ENCODE measurements around the gene FBN1. TPM values are rescaled to one million over a fixed set of nuclear protein-coding genes. Genes with fewer than 3 reads are reported as not detected.

Gene FBN1
- total RNA-seq, 1 donor from 2014 or later: 164 TPM

DNA sequence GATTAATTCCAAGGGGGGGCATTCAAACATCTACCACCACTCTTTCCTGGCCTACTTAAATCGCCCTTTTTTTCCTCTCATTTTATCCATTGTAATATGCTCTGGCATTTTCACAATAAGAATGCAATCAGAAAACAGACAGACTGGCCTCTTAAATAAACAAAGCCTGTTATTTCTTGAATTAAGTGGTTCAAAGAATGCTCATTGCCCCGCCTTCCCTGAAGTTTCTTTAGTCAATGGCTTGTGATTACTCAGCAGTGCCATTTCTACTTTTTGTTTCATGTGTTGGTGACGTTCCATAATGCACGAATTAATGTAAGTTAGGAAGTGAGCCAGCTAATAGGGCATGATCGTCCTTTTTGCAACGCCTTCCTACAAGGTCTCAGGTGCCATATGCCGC is 68.0 kb downstream of the FBN1 start:
- TF ChIP-seq, protein P1, sequence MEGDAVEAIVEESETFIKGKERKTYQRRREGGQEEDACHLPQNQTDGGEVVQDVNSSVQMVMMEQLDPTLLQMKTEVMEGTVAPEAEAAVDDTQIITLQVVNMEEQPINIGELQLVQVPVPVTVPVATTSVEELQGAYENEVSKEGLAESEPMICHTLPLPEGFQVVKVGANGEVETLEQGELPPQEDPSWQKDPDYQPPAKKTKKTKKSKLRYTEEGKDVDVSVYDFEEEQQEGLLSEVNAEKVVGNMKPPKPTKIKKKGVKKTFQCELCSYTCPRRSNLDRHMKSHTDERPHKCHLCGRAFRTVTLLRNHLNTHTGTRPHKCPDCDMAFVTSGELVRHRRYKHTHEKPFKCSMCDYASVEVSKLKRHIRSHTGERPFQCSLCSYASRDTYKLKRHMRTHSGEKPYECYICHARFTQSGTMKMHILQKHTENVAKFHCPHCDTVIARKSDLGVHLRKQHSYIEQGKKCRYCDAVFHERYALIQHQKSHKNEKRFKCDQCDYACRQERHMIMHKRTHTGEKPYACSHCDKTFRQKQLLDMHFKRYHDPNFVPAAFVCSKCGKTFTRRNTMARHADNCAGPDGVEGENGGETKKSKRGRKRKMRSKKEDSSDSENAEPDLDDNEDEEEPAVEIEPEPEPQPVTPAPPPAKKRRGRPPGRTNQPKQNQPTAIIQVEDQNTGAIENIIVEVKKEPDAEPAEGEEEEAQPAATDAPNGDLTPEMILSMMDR (IDR thresholded peaks at IDR 0.05): no peak
- DNase-seq (ENCODE audit: low spot score in 2 of 2): no peak
- H3K4me1 ChIP-seq: peaks cover 3 to 10% of the 10 kb centered on the region in 2 donors

DNA sequence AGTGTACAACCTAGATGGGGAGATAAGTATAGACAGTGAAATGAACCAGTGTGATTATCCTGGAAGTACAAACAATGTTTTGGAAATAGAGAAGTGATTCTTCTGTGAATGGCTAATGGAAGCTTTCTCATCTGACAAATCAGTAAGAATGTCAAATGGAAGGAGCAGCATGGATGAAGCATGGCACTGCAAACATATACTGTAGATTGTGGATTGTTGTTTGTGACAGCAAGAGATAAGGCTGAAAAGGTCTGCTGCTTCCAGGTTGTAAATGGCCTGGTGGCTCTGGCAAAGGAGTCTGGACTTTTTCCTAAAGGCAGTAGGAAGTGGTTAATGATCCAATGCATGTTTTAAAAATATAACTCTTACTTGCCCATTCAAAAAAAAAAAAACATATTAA is 71.3 kb downstream of the FBN1 start:
- no peaks in the 10 kb centered on the region for H3K27me3 ChIP-seq
- no peaks in the 10 kb centered on the region for H3K4me1 ChIP-seq
- no peak overlapping the region for H3K27ac ChIP-seq
- no peaks in the 10 kb centered on the region for H3K9me3 ChIP-seq
- TF ChIP-seq, protein P1 (IDR thresholded peaks at IDR 0.05): no peak
- H3K4me3 ChIP-seq: no peak overlapping the region
- H3K36me3 ChIP-seq: no peaks in the 10 kb centered on the region
- intact Hi-C loops (cut with DNase I): no loop called here
- no peak for DNase-seq (ENCODE audit: low spot score in 2 of 2)

More for the DNA sequence above, 68.0 kb downstream of the FBN1 start:
- Histone ChIP-seq H3K27me3 (no peaks in the 10 kb centered on the region), H3K36me3 (no peaks in the 10 kb centered on the region), H3K4me3 (no peak overlapping the region), H3K9me3 (no peaks in the 10 kb centered on the region), H3K27ac (no peak overlapping the region)
- intact Hi-C loops (cut with DNase I): no loop called here

DNA sequence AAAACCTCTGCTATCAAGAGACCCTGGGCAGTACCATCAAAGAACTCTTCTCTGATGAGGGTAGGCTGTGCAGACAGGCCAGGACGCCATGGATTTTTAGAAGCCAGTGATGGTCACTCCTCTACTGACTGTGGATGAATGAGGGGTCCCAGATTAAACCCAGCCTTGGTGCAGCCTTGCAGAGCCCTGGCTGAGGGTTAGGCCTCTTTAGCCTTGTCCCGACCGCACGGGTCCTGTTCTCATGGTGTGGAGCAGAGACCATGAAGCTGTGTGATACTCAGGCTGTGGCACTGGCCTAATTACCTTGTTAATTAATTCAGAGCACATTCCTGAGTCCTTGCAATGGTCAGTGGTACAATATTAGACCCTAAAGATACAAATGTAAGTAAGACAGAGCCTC is 71.7 kb downstream of the FBN1 start:
- no peaks in the 10 kb centered on the region for H3K4me1 ChIP-seq
- DNase-seq (ENCODE audit: low spot score in 2 of 2): no peak
- no peak overlapping the region for H3K4me3 ChIP-seq
- H3K27me3 ChIP-seq: no peaks in the 10 kb centered on the region
- no peak overlapping the region for H3K27ac ChIP-seq
- no peaks in the 10 kb centered on the region for H3K36me3 ChIP-seq
- H3K9me3 ChIP-seq: no peaks in the 10 kb centered on the region
- intact Hi-C loops (cut with DNase I): no loop called here
- TF ChIP-seq, protein P1 (IDR thresholded peaks at IDR 0.05): no peak

DNA sequence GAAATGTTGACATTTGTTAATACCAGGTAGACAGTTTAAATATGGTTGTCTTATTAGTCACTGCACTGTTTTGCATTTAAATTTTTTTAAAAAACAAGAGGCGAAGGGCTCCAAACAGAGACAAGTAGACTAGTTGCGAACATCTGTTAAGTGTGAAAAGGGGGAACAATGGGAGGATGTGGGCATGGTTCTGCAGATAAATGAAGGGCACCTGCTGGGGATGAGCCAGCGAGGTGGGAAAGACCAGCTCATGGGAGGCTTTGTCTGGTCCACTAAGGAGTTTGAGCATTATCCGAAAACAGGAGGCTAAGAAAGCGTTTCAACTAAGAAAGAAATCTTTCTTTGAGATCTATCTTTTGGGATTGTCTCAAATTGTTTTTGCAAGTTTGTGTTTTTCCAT is 72.7 kb downstream of the FBN1 start:
- H3K4me1 ChIP-seq: no peaks in the 10 kb centered on the region
- TF ChIP-seq, protein P1 (IDR thresholded peaks at IDR 0.05): no peak
- no peak overlapping the region for H3K4me3 ChIP-seq
- DNase-seq (ENCODE audit: low spot score in 2 of 2): no peak
- no peaks in the 10 kb centered on the region for H3K27me3 ChIP-seq
- no peaks in the 10 kb centered on the region for H3K9me3 ChIP-seq
- intact Hi-C loops (cut with DNase I): no loop called here
- no peaks in the 10 kb centered on the region for H3K36me3 ChIP-seq
- no peak overlapping the region for H3K27ac ChIP-seq

DNA sequence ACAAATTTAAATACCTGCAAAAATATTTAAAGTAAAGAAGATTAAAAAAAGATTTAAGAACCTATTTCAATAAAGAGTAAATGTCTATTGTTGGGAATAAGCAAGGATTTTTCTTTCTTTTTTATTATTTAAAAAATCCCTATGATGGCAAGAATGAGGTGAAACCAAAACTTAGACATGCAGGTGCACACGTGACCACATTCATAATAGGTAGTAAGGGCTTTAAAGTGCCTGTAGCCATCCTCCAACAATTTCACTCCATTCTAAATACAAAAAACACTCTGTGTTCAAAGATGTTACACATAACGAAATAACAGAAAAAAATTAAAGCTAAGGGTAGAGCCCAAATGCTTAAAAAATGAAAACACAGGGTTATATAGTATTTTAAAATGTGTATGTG is 74.0 kb downstream of the FBN1 start:
- DNase-seq (ENCODE audit: low spot score in 2 of 2): no peak
- Histone ChIP-seq H3K27ac (no peak overlapping the region), H3K27me3 (no peaks in the 10 kb centered on the region), H3K36me3 (no peaks in the 10 kb centered on the region), H3K4me1 (no peaks in the 10 kb centered on the region), H3K4me3 (no peak overlapping the region), H3K9me3 (no peaks in the 10 kb centered on the region)
- TF ChIP-seq, protein P1 (IDR thresholded peaks at IDR 0.05): no peak
- intact Hi-C loops (cut with DNase I): no loop called here

DNA sequence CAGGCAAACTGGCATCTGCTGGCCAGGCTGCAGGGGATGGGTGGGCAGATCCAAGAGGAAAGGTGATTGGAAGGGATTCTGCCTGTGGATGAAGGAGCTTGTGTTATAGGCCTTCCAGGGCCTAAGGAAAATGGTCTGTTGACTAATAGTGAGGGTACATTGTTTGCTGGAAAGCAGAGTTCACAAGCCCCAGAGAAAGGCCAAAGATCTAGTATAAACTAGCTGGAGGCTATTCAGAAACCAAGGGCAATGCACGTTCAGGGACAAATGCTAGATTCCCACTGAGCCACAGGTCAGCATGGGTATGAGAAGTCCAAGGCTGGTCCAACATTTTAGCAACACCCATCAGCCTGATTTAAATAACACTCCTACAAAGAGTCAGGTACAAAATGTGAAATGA is 74.7 kb downstream of the FBN1 start:
- Histone ChIP-seq H3K4me1 (peaks cover 0 to 3% of the 10 kb centered on the region in 2 donors), H3K36me3 (no peaks in the 10 kb centered on the region), H3K27ac (no peak overlapping the region), H3K9me3 (no peaks in the 10 kb centered on the region), H3K4me3 (no peak overlapping the region), H3K27me3 (no peaks in the 10 kb centered on the region)
- intact Hi-C loops (cut with DNase I): no loop called here
- DNase-seq (ENCODE audit: low spot score in 2 of 2): no peak
- TF ChIP-seq, protein P1 (IDR thresholded peaks at IDR 0.05): no peak
